Measurements from ENCODE around the gene OR7G1. TPM values are rescaled to one million over a fixed set of nuclear protein-coding genes. Genes with fewer than 3 reads are reported as not detected.
"Not testable (repeated sequence)": the region's sequence is repeated elsewhere in the genome, so short reads cannot be mapped to it uniquely, and the experiment has no call there.

OR7G1 gene
- total RNA-seq, 1 donor from 2014 or later, result not detected

GRCh38 chr19:9078651-9079050 is 36.9 kb downstream of the OR7G1 start:
- DNase-seq (ENCODE audit: low spot score), result no peak

- no peak for DNase-seq (ENCODE audit: low spot score)
Observed at GRCh38 chr19:9076901-9077300, 38.7 kb downstream of the OR7G1 start.

GRCh38 chr19:9075064-9075949 is 40.3 kb downstream of the OR7G1 start:
- DNase-seq (ENCODE audit: low spot score), result peak; percentile 97

GRCh38 chr19:9073806-9074205 is 41.8 kb downstream of the OR7G1 start:
- no peak for DNase-seq (ENCODE audit: low spot score)

GRCh38 chr19:9071720-9072119 is 43.8 kb downstream of the OR7G1 start:
- DNase-seq (ENCODE audit: low spot score), result not testable (repeated sequence)

- no peak for DNase-seq (ENCODE audit: low spot score)
Observed at GRCh38 chr19:9070066-9070465, 45.5 kb downstream of the OR7G1 start.

- DNase-seq (ENCODE audit: low spot score), result no peak
Observed at GRCh38 chr19:9065457-9066014, 50.0 kb downstream of the OR7G1 start.

Other genes with a start within 250 kb of the OR7G1 start
- gene MUC16, start 105.4 kb downstream of the OR7G1 start, total RNA-seq (ENCODE audit: insufficient read depth, low replicate concordance), result 2.9 TPM
- 1.2 TPM for gene OR1M1, start 28.7 kb downstream of the OR7G1 start, total RNA-seq (ENCODE audit: insufficient read depth, low replicate concordance)
- 4.8 TPM for gene OR7G2, start 8.3 kb downstream of the OR7G1 start, total RNA-seq (ENCODE audit: insufficient read depth, low replicate concordance)
- gene OR7G3, start 11.2 kb upstream of the OR7G1 start, total RNA-seq (ENCODE audit: insufficient read depth, low replicate concordance), result not detected
- 24.8 TPM for gene ZNF317, start 24.6 kb upstream of the OR7G1 start, total RNA-seq (ENCODE audit: insufficient read depth, low replicate concordance)
- 0.48 TPM for gene OR7D2, start 63.2 kb upstream of the OR7G1 start, total RNA-seq (ENCODE audit: insufficient read depth, low replicate concordance)
- gene OR7D4, start 103.8 kb upstream of the OR7G1 start, total RNA-seq (ENCODE audit: insufficient read depth, low replicate concordance), result 4.3 TPM
- not detected for gene OR7E24, start 135.2 kb upstream of the OR7G1 start, total RNA-seq (ENCODE audit: insufficient read depth, low replicate concordance)
- gene ZNF699, start 194.1 kb upstream of the OR7G1 start, total RNA-seq (ENCODE audit: insufficient read depth, low replicate concordance), result 23.6 TPM
- 32.7 TPM for gene ZNF559, start 208.4 kb upstream of the OR7G1 start, total RNA-seq (ENCODE audit: insufficient read depth, low replicate concordance)
- 3.6 TPM for gene ZNF177, start 247.2 kb upstream of the OR7G1 start, total RNA-seq (ENCODE audit: insufficient read depth, low replicate concordance)